Skeletal muscle tissue (tissue), 4 donors: ENCODE measurements around the gene KIRREL2. TPM values are rescaled to one million over a fixed set of nuclear protein-coding genes. Genes with fewer than 3 reads are reported as not detected.
"Not testable (repeated sequence)": the region's sequence is repeated elsewhere in the genome, so short reads cannot be mapped to it uniquely, and the experiment has no call there.

Source experiments
- H3K27ac ChIP-seq: one replicate; pipeline ENCODE4 v1.7.0; 2013; ENCODE audit warnings: mild to moderate bottlenecking, low read depth, low read length, inconsistent platforms
- H3K27me3 ChIP-seq, 3 donors: one replicate each; pipeline ENCODE4 v1.7.0; 2013; ENCODE audit warnings: low read length in 3 of 3; ENCODE audit not compliant: control insufficient read depth in 3 of 3, insufficient read depth in 3 of 3
- H3K36me3 ChIP-seq, 3 donors: one replicate each; pipeline ENCODE4 v1.7.0; 2013; ENCODE audit warnings: low read length in 3 of 3; ENCODE audit not compliant: control insufficient read depth in 3 of 3, insufficient read depth in 3 of 3
- H3K4me1 ChIP-seq, 3 donors: one replicate each; pipeline ENCODE4 v1.7.0; 2013; ENCODE audit warnings: low read length in 3 of 3, mild to moderate bottlenecking in 3 of 3; ENCODE audit not compliant: control insufficient read depth in 3 of 3, insufficient read depth in 3 of 3
- H3K4me3 ChIP-seq, 3 donors: one replicate each; pipeline ENCODE4 v1.7.0; 2013; ENCODE audit warnings: low read length in 3 of 3
- H3K9ac ChIP-seq, 3 donors: one replicate each; pipeline ENCODE4 v1.7.0; 2013; ENCODE audit warnings: low read length in 3 of 3, mild to moderate bottlenecking in 3 of 3, moderate library complexity in 2 of 3, low read depth in 1 of 3
- H3K9me3 ChIP-seq, 3 donors: one replicate each; pipeline ENCODE4 v1.7.0; 2013; ENCODE audit warnings: low read length in 3 of 3; ENCODE audit not compliant: control insufficient read depth in 3 of 3
- total RNA-seq: library from RNA; depleted of rRNA; stranded (reverse); fragments of >200 nt; gene quantifications from one replicate; pipeline ENCODE4 v1.2.3, GENCODE V29; 2014
- donor health status: Osteomylitis.

Gene KIRREL2
- total RNA-seq, 1 donor from 2014 or later, result not detected

DNA sequence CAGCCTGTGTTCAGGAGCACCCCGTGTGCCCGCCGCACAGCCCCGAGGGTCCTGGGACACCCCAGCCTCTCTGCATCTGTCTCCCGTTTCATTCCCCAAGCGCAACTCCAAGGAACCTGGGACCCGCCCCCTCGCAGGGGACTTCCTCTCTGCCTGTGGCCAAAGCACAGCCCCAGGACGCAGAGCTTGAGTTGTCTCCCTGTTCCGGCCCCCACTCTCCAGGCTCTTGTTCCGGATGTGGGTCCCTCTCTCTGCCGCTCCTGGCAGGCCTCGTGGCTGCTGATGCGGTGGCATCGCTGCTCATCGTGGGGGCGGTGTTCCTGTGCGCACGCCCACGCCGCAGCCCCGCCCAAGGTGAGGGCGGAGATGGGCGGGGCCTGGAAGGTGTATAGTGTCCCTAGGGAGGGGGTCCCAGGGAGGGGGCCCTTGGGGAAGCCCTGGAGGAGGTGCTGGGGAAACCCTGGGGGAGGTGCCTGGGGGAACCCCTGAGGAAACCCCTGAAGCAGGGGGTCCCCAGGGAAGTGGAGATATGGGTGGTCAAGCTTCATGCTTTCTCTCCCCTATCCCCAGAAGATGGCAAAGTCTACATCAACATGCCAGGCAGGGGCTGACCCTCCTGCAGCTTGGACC, 47.0 kb downstream of the KIRREL2 start:
- Histone ChIP-seq H3K4me1 (peaks cover 0 to 11% (median 6%) of the 10 kb centered on the region in 3 donors), H3K9ac (peak overlapping the region in 1 of 3 donors; percentile 6), H3K27ac (peak overlapping the region; percentile 60), H3K9me3 (no peaks in the 10 kb centered on the region), H3K27me3 (peaks cover 0 to 14% (median 7%) of the 10 kb centered on the region in 3 donors), H3K36me3 (no peaks in the 10 kb centered on the region), H3K4me3 (peak overlapping the region in 1 of 3 donors; percentile 32)

DNA sequence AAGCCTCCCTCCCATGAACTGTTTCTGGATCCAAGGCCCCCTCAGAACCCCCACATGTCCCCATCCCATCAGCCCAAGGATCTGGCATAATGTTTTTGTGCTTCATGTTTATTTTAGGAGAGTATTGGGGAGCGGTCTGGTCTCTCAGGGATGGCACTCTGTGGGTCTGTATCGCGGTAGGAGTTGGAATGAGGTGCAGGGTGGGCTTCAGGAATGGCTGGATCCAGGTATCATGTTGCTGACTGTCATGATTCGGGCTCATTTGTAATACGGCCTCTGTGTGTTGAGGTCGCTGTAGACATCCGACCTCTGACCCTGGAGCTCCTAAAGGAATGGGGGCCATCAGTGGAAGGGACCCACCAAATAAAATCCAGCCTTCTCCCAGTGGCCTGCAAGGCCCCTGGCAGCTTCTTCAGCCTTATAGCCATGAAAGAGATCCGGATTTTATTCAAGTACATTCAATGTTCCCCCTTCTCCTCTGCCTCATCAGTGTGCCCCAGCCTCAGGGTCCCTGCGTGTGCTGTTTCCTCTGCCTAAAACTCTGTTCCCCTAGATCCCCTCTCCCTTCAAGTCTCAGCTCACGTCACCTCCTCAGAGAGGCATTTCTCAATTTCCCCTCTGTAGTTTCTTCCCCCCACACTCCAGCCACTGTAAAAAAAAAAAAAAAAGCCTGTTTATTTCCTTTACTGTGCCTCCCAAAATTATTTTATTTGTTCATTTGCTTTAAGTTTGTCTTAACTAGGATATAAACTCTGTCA, 47.8 kb downstream of the KIRREL2 start:
- Histone ChIP-seq H3K27me3 (peaks cover 0 to 22% (median 12%) of the 10 kb centered on the region in 3 donors), H3K4me3 (no peak overlapping the region), H3K9me3 (no peaks in the 10 kb centered on the region), H3K27ac (peak overlapping the region; percentile 40), H3K4me1 (peaks cover 0 to 6% (median 3%) of the 10 kb centered on the region in 3 donors), H3K9ac (no peak overlapping the region), H3K36me3 (no peaks in the 10 kb centered on the region)

DNA sequence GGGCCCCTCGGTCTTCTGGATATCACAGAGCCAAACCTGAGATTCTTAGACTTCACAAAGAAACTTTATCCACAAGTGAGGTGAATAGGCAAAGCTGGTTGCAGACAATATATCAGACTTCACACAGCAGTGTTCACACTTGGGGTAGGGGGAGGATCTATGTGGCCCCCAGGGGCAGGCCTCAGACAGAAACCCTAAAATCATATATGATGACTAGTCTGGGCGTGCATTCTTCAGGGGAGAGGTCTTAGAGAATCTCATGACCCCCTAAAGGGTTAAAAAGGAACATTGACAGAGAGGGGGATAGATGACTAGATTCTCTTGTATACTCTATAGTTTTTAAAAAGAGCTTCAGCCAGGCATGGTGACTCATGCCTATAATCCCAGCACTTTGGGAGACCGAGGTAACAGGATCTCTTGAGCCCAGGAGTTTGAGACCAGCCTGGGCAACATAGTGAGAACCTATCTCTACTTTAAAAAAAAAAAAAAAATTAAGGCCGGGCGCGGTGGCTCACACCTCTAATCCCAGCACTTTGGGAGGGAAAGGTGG, 48.5 kb downstream of the KIRREL2 start:
- H3K4me1 ChIP-seq, result peaks cover 0 to 3% (median under 1%) of the 10 kb centered on the region in 3 donors
- no peaks in the 10 kb centered on the region for H3K36me3 ChIP-seq
- H3K9ac ChIP-seq, result no peak overlapping the region
- H3K9me3 ChIP-seq, result no peaks in the 10 kb centered on the region
- H3K27ac ChIP-seq, result peak overlapping the region; percentile 40
- peaks cover 0 to 24% (median 14%) of the 10 kb centered on the region in 3 donors for H3K27me3 ChIP-seq
- H3K4me3 ChIP-seq, result no peak overlapping the region

- peak overlapping the region; percentile 60 for H3K27ac ChIP-seq
Measured at GRCh38 chr19:35907377-35907745, 50.6 kb downstream of the KIRREL2 start.

GRCh38 chr19:35908010-35908441, 51.3 kb downstream of the KIRREL2 start, which contains the start of gene TYROBP:
Gene TYROBP, minus strand, starts transcription at chr19:35908295. Its CDS starts 67 bp downstream, at chr19:35908228.
- Histone ChIP-seq H3K27ac (peak within 1 kb of the TSS; percentile 66), H3K4me3 (peak within 1 kb of the TSS in 2 of 3 donors; percentile 26 to 30), H3K9ac (peak within 1 kb of the TSS in 1 of 3 donors; percentile 14), H3K9me3 (no peaks in the 10 kb centered on the region), H3K36me3 (no peaks in the 10 kb centered on the region), H3K4me1 (no peaks in the 10 kb centered on the region), H3K27me3 (peaks cover 2 to 14% (median 12%) of the 10 kb centered on the region in 3 donors)

More at GRCh38 chr19:35907377-35907745, 50.6 kb downstream of the KIRREL2 start:
- Histone ChIP-seq H3K4me1 (no peaks in the 10 kb centered on the region), H3K27me3 (peaks cover 2 to 19% (median 14%) of the 10 kb centered on the region in 3 donors), H3K9me3 (no peaks in the 10 kb centered on the region), H3K9ac (peak overlapping the region in 1 of 3 donors; percentile 14), H3K4me3 (peak overlapping the region in 2 of 3 donors; percentile 26 to 30), H3K36me3 (no peaks in the 10 kb centered on the region)

DNA sequence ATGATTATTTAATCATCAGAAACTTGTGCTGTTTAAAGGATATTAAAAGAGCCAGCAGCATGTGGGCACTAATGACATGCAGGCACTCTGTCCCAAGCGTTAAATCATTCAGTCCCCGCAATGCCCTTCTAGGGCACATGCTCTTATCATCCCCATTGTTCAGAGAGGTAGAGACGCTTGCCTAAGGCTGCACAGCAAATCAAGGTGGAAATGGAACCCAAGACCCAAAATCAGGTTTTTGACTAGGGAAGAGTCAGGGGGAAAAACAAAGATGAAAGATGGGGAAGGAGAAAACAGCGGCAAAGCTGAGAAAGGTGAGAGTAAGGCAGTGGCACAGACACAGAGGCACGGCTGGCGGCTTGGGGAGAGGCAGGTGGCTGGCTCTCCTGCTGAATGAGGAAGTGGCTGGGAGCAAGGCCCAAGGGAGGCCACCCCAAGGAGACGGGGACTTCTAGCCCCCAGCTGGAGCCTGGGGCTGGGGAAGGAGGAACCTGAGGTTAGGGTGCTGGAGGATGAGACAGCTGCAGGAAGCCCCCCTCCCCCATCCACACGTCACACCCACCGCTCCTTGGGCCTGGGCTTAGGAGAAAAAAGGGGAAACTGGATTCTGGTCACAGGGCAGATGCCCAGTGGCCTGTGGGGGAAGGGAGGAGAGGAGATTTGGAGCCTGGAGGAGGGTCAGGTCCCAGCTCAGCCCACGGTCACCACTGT, 52.4 kb downstream of the KIRREL2 start:
- Histone ChIP-seq H3K9me3 (no peaks in the 10 kb centered on the region), H3K27me3 (peaks cover 2 to 14% (median 10%) of the 10 kb centered on the region in 3 donors), H3K4me3 (no peak overlapping the region), H3K27ac (peak overlapping the region; percentile 66), H3K9ac (no peak overlapping the region), H3K4me1 (no peaks in the 10 kb centered on the region), H3K36me3 (no peaks in the 10 kb centered on the region)

DNA sequence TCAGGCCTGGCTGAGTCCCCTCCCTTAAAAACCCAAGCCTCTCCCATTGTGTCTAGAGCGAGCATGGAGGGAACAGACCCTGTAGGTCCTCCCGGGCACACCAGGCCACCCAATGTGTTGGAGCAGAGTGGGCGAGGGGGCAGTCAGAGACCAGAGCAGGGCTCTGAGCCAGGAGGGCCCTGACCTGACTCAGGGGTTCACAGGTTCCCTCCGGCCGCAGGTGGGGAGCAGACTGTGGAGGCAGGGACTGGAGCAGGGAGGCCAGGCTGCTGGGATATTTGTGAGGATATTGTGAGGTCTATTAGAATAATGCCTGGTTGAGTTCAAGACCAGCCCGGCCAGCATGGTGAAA, 52.9 kb downstream of the KIRREL2 start:
- no peak overlapping the region for H3K9ac ChIP-seq
- H3K27me3 ChIP-seq, result peaks cover 4 to 12% (median 10%) of the 10 kb centered on the region in 3 donors
- H3K4me3 ChIP-seq, result no peak overlapping the region
- no peaks in the 10 kb centered on the region for H3K36me3 ChIP-seq
- H3K9me3 ChIP-seq, result no peaks in the 10 kb centered on the region
- H3K27ac ChIP-seq, result peak overlapping the region; percentile 58
- no peaks in the 10 kb centered on the region for H3K4me1 ChIP-seq

- not testable (repeated sequence) for H3K27ac ChIP-seq, H3K4me1 ChIP-seq, H3K9ac ChIP-seq
Measured at GRCh38 chr19:35910355-35910754, 53.6 kb downstream of the KIRREL2 start.

DNA sequence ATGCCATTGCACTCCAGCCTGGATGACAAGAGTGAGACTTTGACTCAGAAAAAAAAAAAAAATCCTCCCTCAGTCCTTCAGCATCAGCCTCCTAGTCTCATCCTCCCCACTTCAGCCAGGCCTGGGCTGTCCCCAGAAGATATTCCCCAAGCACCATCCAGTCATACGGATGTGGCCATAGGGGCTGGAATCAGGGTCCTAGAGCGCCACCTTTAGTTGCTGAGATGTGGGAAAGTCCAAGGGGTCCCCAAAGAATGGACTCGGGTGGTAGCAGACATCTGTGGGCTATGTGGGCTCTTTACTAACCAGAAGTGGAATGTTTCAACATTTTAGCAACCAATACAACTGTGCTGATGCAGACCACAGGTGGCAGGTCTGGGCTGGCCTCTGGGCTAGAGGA, 54.5 kb downstream of the KIRREL2 start:
- Histone ChIP-seq H3K36me3 (no peaks in the 10 kb centered on the region), H3K4me1 (no peaks in the 10 kb centered on the region), H3K9me3 (no peaks in the 10 kb centered on the region), H3K27ac (no peak overlapping the region), H3K27me3 (peaks cover 5 to 12% (median 10%) of the 10 kb centered on the region in 3 donors), H3K9ac (no peak overlapping the region), H3K4me3 (no peak overlapping the region)

More at GRCh38 chr19:35910355-35910754, 53.6 kb downstream of the KIRREL2 start:
- not testable (repeated sequence) for H3K9me3 ChIP-seq, H3K4me3 ChIP-seq, H3K36me3 ChIP-seq
- H3K27me3 ChIP-seq, result peaks cover 5 to 12% (median 10%) of the 10 kb centered on the region in 3 donors
